HepG2 (cell line): ENCODE results near the gene PHF10. TPM values are rescaled to one million over a fixed set of nuclear protein-coding genes. Genes with fewer than 3 reads are reported as not detected.

ENCODE experiments used
- ATF5 ChIP-seq: sonication (generic); formaldehyde crosslinking; IDR thresholded peaks from 2 replicates; pipeline ENCODE4 v1.4.0; 2020; ENCODE audit warnings: mild to moderate bottlenecking, low read depth, missing genetic modification reagents
- EZH2 ChIP-seq: conservative IDR thresholded peaks from 2 replicates; pipeline ENCODE4 v1.6.1; 2012; ENCODE audit warnings: mild to moderate bottlenecking, low read depth, low read length, moderate library complexity
- FOXC1 ChIP-seq: sonication (generic); formaldehyde crosslinking; IDR thresholded peaks from 2 replicates; pipeline ENCODE4 v1.8.0; 2022; ENCODE audit warnings: mild to moderate bottlenecking, missing genetic modification reagents, borderline replicate concordance
- ISX ChIP-seq: sonication (generic); formaldehyde crosslinking; conservative IDR thresholded peaks from 2 replicates; pipeline ENCODE4 v1.5.0; 2020; ENCODE audit warnings: missing genetic modification reagents
- KDM4B ChIP-seq: sonication (generic); formaldehyde crosslinking; IDR thresholded peaks from 2 replicates; pipeline ENCODE4 v1.4.0; 2020; ENCODE audit warnings: missing genetic modification reagents
- MTF2 ChIP-seq: sonication (generic); formaldehyde crosslinking; IDR thresholded peaks from 2 replicates; pipeline ENCODE4 v1.5.0; 2020; ENCODE audit warnings: missing genetic modification reagents, borderline replicate concordance
- NCOR1 ChIP-seq: fragments of 200-600 bp; sonication (generic); IDR thresholded peaks from 2 replicates; pipeline ENCODE4 v1.7.0; 2017; ENCODE audit warnings: antibody characterized with exemption, low read length, borderline replicate concordance
- NFE2 ChIP-seq: sonication (generic); formaldehyde crosslinking; IDR thresholded peaks from 2 replicates; pipeline ENCODE4 v1.4.0; 2020; ENCODE audit warnings: missing genetic modification reagents
- SETDB1 ChIP-seq: sonication (generic); formaldehyde crosslinking; IDR thresholded peaks from 2 replicates; pipeline ENCODE4 v1.5.1; 2020; ENCODE audit warnings: missing genetic modification reagents, mild to moderate bottlenecking, borderline replicate concordance
- THAP9 ChIP-seq: sonication (generic); formaldehyde crosslinking; IDR thresholded peaks from 2 replicates; pipeline ENCODE4; 2020; ENCODE audit warnings: missing genetic modification reagents, mild to moderate bottlenecking, borderline replicate concordance
- TRAFD1 ChIP-seq: sonication (generic); formaldehyde crosslinking; IDR thresholded peaks from 2 replicates; pipeline ENCODE4 v1.5.1; 2020; ENCODE audit warnings: missing genetic modification reagents, mild to moderate bottlenecking, borderline replicate concordance
- WIZ ChIP-seq: sonication (generic); formaldehyde crosslinking; IDR thresholded peaks from 2 replicates; pipeline ENCODE4 v1.5.1; 2020; ENCODE audit warnings: mild to moderate bottlenecking, missing genetic modification reagents
- ZFP36 ChIP-seq: fragments of 150-350 bp; IDR thresholded peaks from 2 replicates; pipeline ENCODE4 v1.6.1; 2018; ENCODE audit warnings: borderline replicate concordance, low read length, low read depth; ENCODE audit not compliant: partially characterized antibody
- ZKSCAN1 ChIP-seq: fragments of 150-350 bp; IDR thresholded peaks from 2 replicates; pipeline ENCODE4 v1.6.1; 2014; ENCODE audit warnings: low read length
- ZNF143 ChIP-seq: sonication (generic); formaldehyde crosslinking; IDR thresholded peaks from 2 replicates; pipeline ENCODE4 v1.4.0; 2020; ENCODE audit warnings: missing genetic modification reagents
- ZNF597 ChIP-seq: sonication (generic); formaldehyde crosslinking; IDR thresholded peaks from 2 replicates; pipeline ENCODE4 v1.5.0; 2020; ENCODE audit warnings: missing genetic modification reagents
- ZNF639 ChIP-seq: conservative IDR thresholded peaks from 2 replicates; pipeline ENCODE4 v1.6.1; 2018; ENCODE audit warnings: missing genetic modification reagents
- ZNF780A ChIP-seq: sonication (generic); formaldehyde crosslinking; IDR thresholded peaks from 2 replicates; pipeline ENCODE4 v1.8.0; 2022; ENCODE audit warnings: mild to moderate bottlenecking, missing genetic modification reagents, moderate library complexity
- polyA plus RNA-seq, 8 experiments: library from polyadenylated mRNA; depleted of rRNA in 3 of 8; stranded (reverse) in 7 of 8; unstranded in 1 of 8; fragments of >200 nt; fragmentation: Illumina TruSeq in 4 of 8; extraction: Trizol in 4 of 8; gene quantifications; 2 replicates each; pipeline versions ENCODE4 v1.2.1 to v1.2.3, GENCODE V29; 2011 to 2016; ENCODE audit warnings: low read depth in 4 of 8, missing spikeins in 1 of 8, mixed read lengths in 1 of 8; ENCODE audit not compliant: insufficient read depth in 1 of 8
- total RNA-seq, 5 experiments: library from RNA; depleted of rRNA; stranded (reverse); fragments of >200 nt; fragmentation: Illumina TruSeq; extraction: Trizol; gene quantifications; 2 replicates each; pipeline ENCODE4 v1.2.3, GENCODE V29; 2016; ENCODE audit warnings: low read depth in 1 of 5
- TF ChIP-seq, protein P1 (sequence below): sonication (generic); formaldehyde crosslinking; IDR thresholded peaks from 2 replicates; pipeline ENCODE4 v1.4.0; 2020; ENCODE audit warnings: missing genetic modification reagents

PHF10 gene
- total and polyA plus RNA-seq, 2 of the 13 experiments (the other 11 are each of a cell fraction or from before 2014, with no cell fraction given) = 42.1 to 84.1 TPM

DNA sequence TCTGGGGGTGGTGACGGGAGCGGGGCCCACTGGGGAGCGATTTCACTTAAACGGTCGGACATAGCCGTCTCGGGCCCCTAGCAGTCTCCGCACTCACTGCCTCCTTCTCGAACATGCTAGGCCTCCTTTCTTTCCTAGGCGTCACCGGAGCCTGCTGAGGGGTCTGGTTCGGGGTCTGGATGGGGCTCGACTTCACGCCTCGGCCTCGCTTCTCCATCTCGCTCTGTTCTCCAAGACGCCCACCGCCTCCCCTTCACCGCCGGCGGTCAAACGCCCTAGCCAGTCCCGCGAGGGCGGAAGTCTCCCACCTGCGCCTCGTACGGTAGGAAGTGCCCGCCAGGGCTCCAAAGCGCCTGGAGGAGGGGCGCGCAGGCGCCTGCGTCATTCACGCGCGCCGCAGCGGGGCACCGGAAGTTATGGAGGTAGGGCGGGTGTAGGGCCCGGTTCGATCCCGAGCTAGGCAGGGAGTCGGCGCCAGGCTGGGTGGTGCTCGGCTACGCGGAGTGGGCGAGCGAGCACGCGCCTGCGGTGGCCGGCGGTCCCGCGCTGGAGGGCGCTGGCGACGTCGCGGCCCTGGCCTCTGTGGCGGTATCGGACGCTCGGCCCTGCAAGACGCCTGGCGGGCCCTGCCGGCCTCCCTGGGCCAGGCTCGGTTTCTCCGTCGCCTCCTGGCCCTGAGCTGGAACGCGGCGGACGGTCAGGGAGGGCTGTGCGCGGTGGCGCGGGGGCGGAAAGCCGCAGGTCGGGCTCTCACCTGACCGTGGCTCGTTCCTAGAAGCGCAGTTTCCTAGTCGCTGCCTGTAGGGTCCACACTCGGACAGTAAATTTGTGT, 27.2 kb upstream of the PHF10 start, which contains the start of the genes DYNLT2 and ERMARD (continued):
- TF ChIP-seq ZNF143 = peak; percentile 61; the same call in 1 of the 2 replicates
- TF ChIP-seq, protein P1, sequence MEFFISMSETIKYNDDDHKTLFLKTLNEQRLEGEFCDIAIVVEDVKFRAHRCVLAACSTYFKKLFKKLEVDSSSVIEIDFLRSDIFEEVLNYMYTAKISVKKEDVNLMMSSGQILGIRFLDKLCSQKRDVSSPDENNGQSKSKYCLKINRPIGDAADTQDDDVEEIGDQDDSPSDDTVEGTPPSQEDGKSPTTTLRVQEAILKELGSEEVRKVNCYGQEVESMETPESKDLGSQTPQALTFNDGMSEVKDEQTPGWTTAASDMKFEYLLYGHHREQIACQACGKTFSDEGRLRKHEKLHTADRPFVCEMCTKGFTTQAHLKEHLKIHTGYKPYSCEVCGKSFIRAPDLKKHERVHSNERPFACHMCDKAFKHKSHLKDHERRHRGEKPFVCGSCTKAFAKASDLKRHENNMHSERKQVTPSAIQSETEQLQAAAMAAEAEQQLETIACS (CRISPR knock-in tag) = peak; percentile 99
- peak; percentile 66 for TF ChIP-seq ZKSCAN1
- TF ChIP-seq TRAFD1 (CRISPR knock-in tag) = 0 out of 2 replicates have a peak, but pooled peaks have one; percentile 28
- TF ChIP-seq NFE2 (CRISPR knock-in tag) = no peak
- TF ChIP-seq FOXC1 = peak; percentile 99
- TF ChIP-seq ISX = peak; percentile 90
- peak; percentile 98 for TF ChIP-seq ZNF639
- TF ChIP-seq WIZ (CRISPR knock-in tag) = peak; percentile 66; the same call in 1 of the 2 replicates
- no peak for TF ChIP-seq ATF5
- peak; percentile 98 for TF ChIP-seq THAP9 (CRISPR knock-in tag)
- TF ChIP-seq NCOR1 = peak; percentile 58; the same call in 1 of the 2 replicates
- no peak for TF ChIP-seq EZH2
- TF ChIP-seq MTF2 (CRISPR knock-in tag) = peak; percentile 67
- peak; percentile 18; the same call in 1 of the 2 replicates for TF ChIP-seq ZNF780A (CRISPR knock-in tag)
- peak; percentile 90; the same call in 1 of the 2 replicates for TF ChIP-seq KDM4B (CRISPR knock-in tag)
- TF ChIP-seq ZFP36 = no peak
- TF ChIP-seq ZNF597 (CRISPR knock-in tag) = 0 out of 2 replicates have a peak, but pooled peaks have one; percentile 42
- no peak for TF ChIP-seq SETDB1 (CRISPR knock-in tag)
